CD14-positive monocyte (primary cell): ENCODE results near the gene SNPH. TPM values are rescaled to one million over a fixed set of nuclear protein-coding genes. Genes with fewer than 3 reads are reported as not detected.

ENCODE experiments used
- DNase-seq, 3 donors: peaks; one replicate each; pipeline ENCODE4 v3.0.0-alpha.2; 2011 to 2022
- H2AFZ ChIP-seq: 2 replicates; pipeline ENCODE4 v1.6.0; 2012; ENCODE audit warnings: mild to moderate bottlenecking, low read depth, low read length, inconsistent platforms; ENCODE audit not compliant: insufficient read depth, poor library complexity, severe bottlenecking
- H3K27ac ChIP-seq, 2 donors: 1 replicate in 1 of 2; 2 replicates in 1 of 2; pipeline ENCODE4 v1.5.1; 2012 to 2013; ENCODE audit warnings: low read length in 2 of 2, control low read depth in 1 of 2, inconsistent platforms in 1 of 2, low read depth in 1 of 2, mild to moderate bottlenecking in 1 of 2
- H3K27me3 ChIP-seq, 2 donors: one replicate each; pipeline versions ENCODE4 v1.6.0 to v1.6.1; 2011 to 2013; ENCODE audit warnings: low read length in 2 of 2; ENCODE audit not compliant: control insufficient read depth in 2 of 2, insufficient read depth in 2 of 2
- H3K36me3 ChIP-seq, 2 donors: replicated peaks in 1 of 2; 1 replicate in 1 of 2; 2 replicates in 1 of 2; pipeline versions ENCODE4 v1.5.1 to v1.6.1; 2012 to 2013; ENCODE audit warnings: low read length in 2 of 2, control low read depth in 1 of 2, inconsistent platforms in 1 of 2, mild to moderate bottlenecking in 1 of 2; ENCODE audit not compliant: insufficient read depth in 2 of 2, control insufficient read depth in 1 of 2
- H3K4me1 ChIP-seq, 2 donors: 1 replicate in 1 of 2; 2 replicates in 1 of 2; pipeline versions ENCODE4 v1.5.1 to v1.6.1; 2012 to 2013; ENCODE audit warnings: low read length in 2 of 2, control low read depth in 1 of 2, inconsistent platforms in 1 of 2, mild to moderate bottlenecking in 1 of 2, moderate library complexity in 1 of 2; ENCODE audit not compliant: insufficient read depth in 2 of 2, control insufficient read depth in 1 of 2
- H3K4me2 ChIP-seq: replicated peaks from 2 replicates; pipeline ENCODE3; 2012; ENCODE audit warnings: low read length, moderate library complexity, mild to moderate bottlenecking; ENCODE audit not compliant: poor library complexity, severe bottlenecking; ENCODE audit errors: extremely low read depth
- H3K4me3 ChIP-seq, 3 experiments: fragments of 200-600 bp in 1 of 3; sonication (generic) in 1 of 3; replicated peaks in 1 of 3; 1 replicate in 2 of 3; 2 replicates in 1 of 3; pipeline ENCODE4 v1.5.1; 2011 to 2013; ENCODE audit warnings: low read length in 3 of 3, mild to moderate bottlenecking in 3 of 3, control low read depth in 2 of 3, low read depth in 2 of 3, inconsistent platforms in 1 of 3, moderate library complexity in 1 of 3
- H3K79me2 ChIP-seq: 2 replicates; pipeline ENCODE4 v1.6.0; 2012; ENCODE audit warnings: mild to moderate bottlenecking, control low read depth, inconsistent platforms, low read length, moderate library complexity; ENCODE audit not compliant: insufficient read depth
- H3K9ac ChIP-seq: 2 replicates; pipeline ENCODE4 v1.6.0; 2017; ENCODE audit warnings: low read length, mild to moderate bottlenecking; ENCODE audit not compliant: insufficient read depth, poor library complexity, severe bottlenecking
- H3K9me3 ChIP-seq, 2 donors: replicated peaks in 1 of 2; 1 replicate in 1 of 2; 2 replicates in 1 of 2; pipeline versions ENCODE4 v1.5.1 to v1.6.1; 2012 to 2013; ENCODE audit warnings: low read length in 2 of 2, control low read depth in 1 of 2; ENCODE audit not compliant: control insufficient read depth in 1 of 2, insufficient read depth in 1 of 2
- H4K20me1 ChIP-seq: 2 replicates; pipeline ENCODE4 v1.6.0; 2012; ENCODE audit warnings: mild to moderate bottlenecking, low read length, control low read depth, moderate library complexity; ENCODE audit not compliant: insufficient read depth
- H3K27ac Mint-ChIP-seq, 7 donors: one replicate each; pipeline ENCODE4 v1.8.0; 2020; ENCODE audit warnings: mild to moderate bottlenecking in 7 of 7, mixed read lengths in 7 of 7, moderate library complexity in 6 of 7, inconsistent platforms in 2 of 7
- H3K27me3 Mint-ChIP-seq, 3 donors: one replicate each; pipeline ENCODE4 v1.8.0; 2021 to 2022; ENCODE audit warnings: low read depth in 3 of 3, mild to moderate bottlenecking in 3 of 3, mixed read lengths in 3 of 3, moderate library complexity in 3 of 3, inconsistent platforms in 1 of 3
- H3K36me3 Mint-ChIP-seq, 2 donors: one replicate each; pipeline ENCODE4 v1.8.0; 2020; ENCODE audit warnings: mixed read lengths in 2 of 2, inconsistent platforms in 1 of 2, mild to moderate bottlenecking in 1 of 2
- H3K4me1 Mint-ChIP-seq: one replicate; pipeline ENCODE4 v1.8.0; 2020; ENCODE audit warnings: mild to moderate bottlenecking, mixed read lengths
- H3K4me3 Mint-ChIP-seq, 2 donors: one replicate each; pipeline ENCODE4 v1.8.0; 2020; ENCODE audit warnings: mild to moderate bottlenecking in 2 of 2, mixed read lengths in 2 of 2, moderate library complexity in 1 of 2
- H3K9me3 Mint-ChIP-seq, 7 donors: one replicate each; pipeline ENCODE4 v1.8.0; 2020 to 2022; ENCODE audit warnings: mixed read lengths in 7 of 7, mild to moderate bottlenecking in 6 of 7, moderate library complexity in 6 of 7, inconsistent platforms in 2 of 7
- WGBS: methylation state at CpG from one replicate; pipeline ENCODE4 v1.1.5; 2013; ENCODE audit warnings: missing lambda C conversion rate; ENCODE audit not compliant: insufficient coverage; 5-methylcytosine and 5-hydroxymethylcytosine counted together
- intact Hi-C, 2 donors: fragments of 100-400 bp; cut with micrococcal nuclease; formaldehyde crosslinking; loops; one replicate each; pipeline versions ENCODE4 v1.15.0 to v1.15.1; 2023
- polyA plus RNA-seq, 3 donors: library from polyadenylated mRNA; depleted of rRNA in 1 of 3; unstranded in 2 of 3; stranded (reverse) in 1 of 3; fragments of 300-500 nt in 2 of 3; fragments of >200 nt in 1 of 3; fragmentation: Illumina TruSeq in 2 of 3; gene quantifications; 1 replicate in 2 of 3; 2 replicates in 1 of 3; pipeline ENCODE4 v1.2.3, GENCODE V29; 2012 to 2021
- TF ChIP-seq, protein P1 (sequence below): fragments of 200-600 bp; IDR thresholded peaks from one replicate; pipeline ENCODE4 v1.8.0; 2022; ENCODE audit warnings: antibody characterized with exemption, mild to moderate bottlenecking

SNPH gene
- polyA plus RNA-seq, 3 donors = 0.07 to 0.10 TPM; not detected in 1

DNA sequence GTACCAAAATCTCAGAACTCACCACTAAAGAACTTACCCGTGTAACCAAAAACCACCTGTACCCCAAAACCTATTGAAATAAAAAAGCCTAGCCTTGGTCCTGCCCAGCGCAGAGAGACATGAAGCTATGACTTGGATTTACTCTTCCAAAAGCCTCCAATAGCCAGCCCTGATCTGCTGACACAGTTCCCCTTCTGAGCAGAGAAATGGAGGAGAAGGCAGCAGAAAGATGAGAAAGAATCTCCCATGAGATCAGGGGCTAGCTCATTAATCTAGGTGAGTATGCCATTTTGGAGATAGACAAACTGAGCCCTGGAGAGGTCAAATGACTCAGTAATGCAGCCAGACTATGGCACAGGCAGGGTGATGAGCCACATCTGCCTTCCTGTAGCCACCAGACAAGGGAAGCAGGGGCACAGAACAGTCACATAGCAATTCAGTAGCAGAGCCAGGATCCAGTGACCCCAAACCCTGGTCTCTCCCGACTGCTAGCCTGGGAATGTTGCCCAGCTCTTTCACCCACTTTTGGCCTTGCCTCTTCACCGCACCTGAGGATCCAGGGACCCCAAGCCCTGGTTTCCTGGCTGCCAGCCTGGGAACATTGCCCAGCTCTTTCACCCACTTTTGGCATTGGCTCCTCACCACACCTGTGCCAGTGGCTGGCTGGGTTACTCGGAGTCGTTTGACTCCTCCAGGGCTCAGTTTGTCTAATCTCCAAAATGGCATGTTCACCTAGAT lies 70.0 kb downstream of the SNPH start:
- peaks cover 14 to 18% of the 10 kb centered on the region in 2 donors for H3K4me1 ChIP-seq
- Mint-ChIP-seq H3K9me3 (peaks cover 0 to 2% (median 0%) of the 10 kb centered on the region in 7 donors), H3K27me3 (peaks cover 0 to 9% (median 6%) of the 10 kb centered on the region in 3 donors), H3K4me1 (peaks cover 28% of the 10 kb centered on the region), H3K4me3 (no peak overlapping the region), H3K36me3 (peaks cover 9 to 10% of the 10 kb centered on the region in 2 donors), H3K27ac (no peak overlapping the region)
- peak in 1 of 3 donors; percentile 38 for DNase-seq
- no peaks in the 10 kb centered on the region for H3K79me2 ChIP-seq
- H3K27me3 ChIP-seq = no peaks in the 10 kb centered on the region
- no peaks in the 10 kb centered on the region for H3K9me3 ChIP-seq
- H3K9ac ChIP-seq = no peak overlapping the region
- no peak overlapping the region for H3K4me2 ChIP-seq
- no peaks in the 10 kb centered on the region for H3K36me3 ChIP-seq
- H4K20me1 ChIP-seq = peaks cover 37% of the 10 kb centered on the region
- 69% methylated on average over 5 of the region's 6 CpGs for WGBS
- no peak overlapping the region for H3K4me3 ChIP-seq
- intact Hi-C loops = loop anchor here in 1 of 2 donors (10.0 kb wide), 1 partner anchor 1129 kb away; no protein-coding TSS in a partner anchor
- TF ChIP-seq, protein P1, sequence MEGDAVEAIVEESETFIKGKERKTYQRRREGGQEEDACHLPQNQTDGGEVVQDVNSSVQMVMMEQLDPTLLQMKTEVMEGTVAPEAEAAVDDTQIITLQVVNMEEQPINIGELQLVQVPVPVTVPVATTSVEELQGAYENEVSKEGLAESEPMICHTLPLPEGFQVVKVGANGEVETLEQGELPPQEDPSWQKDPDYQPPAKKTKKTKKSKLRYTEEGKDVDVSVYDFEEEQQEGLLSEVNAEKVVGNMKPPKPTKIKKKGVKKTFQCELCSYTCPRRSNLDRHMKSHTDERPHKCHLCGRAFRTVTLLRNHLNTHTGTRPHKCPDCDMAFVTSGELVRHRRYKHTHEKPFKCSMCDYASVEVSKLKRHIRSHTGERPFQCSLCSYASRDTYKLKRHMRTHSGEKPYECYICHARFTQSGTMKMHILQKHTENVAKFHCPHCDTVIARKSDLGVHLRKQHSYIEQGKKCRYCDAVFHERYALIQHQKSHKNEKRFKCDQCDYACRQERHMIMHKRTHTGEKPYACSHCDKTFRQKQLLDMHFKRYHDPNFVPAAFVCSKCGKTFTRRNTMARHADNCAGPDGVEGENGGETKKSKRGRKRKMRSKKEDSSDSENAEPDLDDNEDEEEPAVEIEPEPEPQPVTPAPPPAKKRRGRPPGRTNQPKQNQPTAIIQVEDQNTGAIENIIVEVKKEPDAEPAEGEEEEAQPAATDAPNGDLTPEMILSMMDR = no peak
- no peak overlapping the region for H3K27ac ChIP-seq
- H2AFZ ChIP-seq = no peak overlapping the region

DNA sequence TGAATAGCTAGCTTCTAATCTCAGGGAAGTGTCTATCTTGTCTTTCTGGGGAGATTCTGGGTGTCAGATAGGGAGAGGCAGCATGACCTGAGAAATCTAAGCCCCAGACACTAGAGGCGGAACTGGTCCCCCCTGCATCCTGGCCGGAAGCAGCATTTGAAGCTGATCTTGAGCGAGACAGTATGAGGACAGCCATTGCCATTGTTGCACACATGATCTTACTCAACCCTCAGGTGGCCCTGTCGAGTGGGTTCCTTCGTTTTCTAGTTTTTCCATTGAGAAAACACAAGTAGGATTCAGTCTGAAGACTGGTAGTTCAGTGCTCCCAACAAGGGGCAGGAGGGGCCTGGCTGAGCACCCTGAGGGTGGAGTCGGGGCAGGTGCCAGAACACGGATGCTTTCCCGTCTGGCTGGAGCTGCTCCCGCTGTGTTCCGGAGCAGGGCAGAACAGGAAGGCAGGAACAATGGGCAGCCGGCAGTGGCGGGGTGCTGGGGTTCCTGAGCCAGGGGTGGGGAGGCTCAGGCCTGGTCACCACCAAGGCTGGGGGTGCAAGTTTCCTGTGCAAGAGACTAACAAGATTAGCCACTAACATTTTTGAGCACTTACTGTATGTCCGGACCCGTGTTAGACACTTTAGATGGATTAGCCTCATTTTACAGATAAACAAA lies 70.7 kb downstream of the SNPH start:
- peaks cover 0 to 2% (median 0%) of the 10 kb centered on the region in 7 donors for H3K9me3 Mint-ChIP-seq
- peaks cover 14 to 18% of the 10 kb centered on the region in 2 donors for H3K4me1 ChIP-seq
- peaks cover 28% of the 10 kb centered on the region for H3K4me1 Mint-ChIP-seq
- no peaks in the 10 kb centered on the region for H3K79me2 ChIP-seq
- no peaks in the 10 kb centered on the region for H3K9me3 ChIP-seq
- WGBS = 8% methylated on average over 10 of the region's 14 CpGs
- peaks cover 33% of the 10 kb centered on the region for H4K20me1 ChIP-seq
- intact Hi-C loops = loop anchor here in 1 of 2 donors (10.0 kb wide), 1 partner anchor 1128 kb away; no protein-coding TSS in a partner anchor
- H3K27ac Mint-ChIP-seq = no peak overlapping the region
- no peak overlapping the region for H3K9ac ChIP-seq
- DNase-seq = peak in 1 of 3 donors; percentile 36
- TF ChIP-seq, protein P1 = no peak
- no peaks in the 10 kb centered on the region for H3K36me3 ChIP-seq
- H3K27me3 Mint-ChIP-seq = peaks cover 0 to 9% (median 6%) of the 10 kb centered on the region in 3 donors
- H3K27me3 ChIP-seq = no peaks in the 10 kb centered on the region
- no peak overlapping the region for H2AFZ ChIP-seq
- H3K36me3 Mint-ChIP-seq = peaks cover 6 to 8% of the 10 kb centered on the region in 2 donors
- H3K4me3 Mint-ChIP-seq = peak overlapping the region in 1 of 2 donors; percentile 29
- H3K4me2 ChIP-seq = peak overlapping the region; percentile 11
- no peak overlapping the region for H3K27ac ChIP-seq
- no peak overlapping the region for H3K4me3 ChIP-seq
